ENCODE measurements around the gene STXBP5. TPM values are rescaled to one million over a fixed set of nuclear protein-coding genes. Genes with fewer than 3 reads are reported as not detected.

STXBP5 gene
- total and polyA plus RNA-seq, 2 of the 13 experiments (the other 11 are each of a cell fraction or from before 2014, with no cell fraction given) = 8.8 to 19.4 TPM

- ChIA-PET POLR2A (no interaction called here), CTCF (ENCODE audit: low intra/inter-chr PET ratio, low total read pairs) (no interaction called here)
- FAIRE-seq (no peak), DNase-seq (ENCODE audit: low spot score) (no peak), ATAC-seq (no peak)
- in situ Hi-C loops (cut with HindIII; ENCODE audit: extremely low pct_ligation_motif_present, low pct_unique_long_range_greater_than_20kb) = no loop called here
- peaks cover 1 to 4% of the 10 kb centered on the region in 2 experiments; a peak in 3 of 5 replicates for H3K36me3 ChIP-seq (replicated peaks in 1 of 2; ENCODE audit: control insufficient read depth in 1 of 2, insufficient read depth in 2 of 2, low read length in 2 of 2)
- H3K4me2 ChIP-seq (ENCODE audit: low read depth, low read length) = no peak overlapping the region
- H2AFZ ChIP-seq (ENCODE audit: low read length) = no peak overlapping the region
- TF ChIP-seq KLF13 (CRISPR knock-in tag; IDR thresholded peaks at IDR 0.05) = no peak
- TF ChIP-seq MTA1 (CRISPR knock-in tag; IDR thresholded peaks at IDR 0.05; ENCODE audit: borderline replicate concordance) = no peak
- TF ChIP-seq SMAD9 (CRISPR knock-in tag; IDR thresholded peaks at IDR 0.05) = no peak
- no peak for TF ChIP-seq RBM39 (IDR thresholded peaks at IDR 0.05; ENCODE audit: low read depth, low read length, poor library complexity, severe bottlenecking)
- TF ChIP-seq ZNF775 (CRISPR knock-in tag; IDR thresholded peaks at IDR 0.05; ENCODE audit: borderline replicate concordance) = no peak
- no peak for TF ChIP-seq SP140L (CRISPR knock-in tag; IDR thresholded peaks at IDR 0.05; ENCODE audit: borderline replicate concordance)
- TF ChIP-seq ZNF619 (CRISPR knock-in tag; IDR thresholded peaks at IDR 0.05) = no peak
- TF ChIP-seq E2F1 (CRISPR knock-in tag; IDR thresholded peaks at IDR 0.05) = no peak
- TF ChIP-seq PHF5A (CRISPR knock-in tag; IDR thresholded peaks at IDR 0.05; ENCODE audit: low read depth, unreplicated experiment) = no peak
- no peak for TF ChIP-seq GPBP1L1 (CRISPR knock-in tag; IDR thresholded peaks at IDR 0.05)
- TF ChIP-seq CEBPG (CRISPR knock-in tag; IDR thresholded peaks at IDR 0.05) = no peak
- TF ChIP-seq RFX1 (IDR thresholded peaks at IDR 0.05) = no peak
- no peak for TF ChIP-seq RFXAP (CRISPR knock-in tag; IDR thresholded peaks at IDR 0.05; ENCODE audit: borderline replicate concordance)
- TF ChIP-seq ZSCAN21 (CRISPR knock-in tag; IDR thresholded peaks at IDR 0.05; ENCODE audit: borderline replicate concordance) = no peak
- TF ChIP-seq NR2F2 (IDR thresholded peaks at IDR 0.05; ENCODE audit: borderline replicate concordance, low read depth) = no peak
- TF ChIP-seq SMAD1 (CRISPR knock-in tag; IDR thresholded peaks at IDR 0.05; ENCODE audit: borderline replicate concordance, low read depth) = no peak
- TF ChIP-seq SRSF9 (IDR thresholded peaks at IDR 0.05; ENCODE audit: borderline replicate concordance, insufficient read depth, low read depth, low read length, poor library complexity, severe bottlenecking) = no peak
- no peak for TF ChIP-seq ZSCAN5A (CRISPR knock-in tag; IDR thresholded peaks at IDR 0.05; ENCODE audit: borderline replicate concordance)
- no peaks in the 10 kb centered on the region for H3K79me2 ChIP-seq (ENCODE audit: insufficient read depth, low read length)
- no peak overlapping the region for H3K4me3 ChIP-seq (replicated peaks in 1 of 3; ENCODE audit: insufficient read depth in 1 of 3, low read depth in 2 of 3, low read length in 3 of 3)
- H3K9me3 ChIP-seq (ENCODE audit: low read length) = no peaks in the 10 kb centered on the region
- BruUV-seq (replicated peaks) = no TSS peak
- H3K27ac ChIP-seq (ENCODE audit: extremely low read length, insufficient read depth, low read length) = no peak overlapping the region
- no peak overlapping the region for H3K9ac ChIP-seq (ENCODE audit: insufficient read depth, low read depth, low read length)
- no peaks in the 10 kb centered on the region for H3K27me3 ChIP-seq (ENCODE audit: control insufficient read depth in 1 of 2, insufficient read depth in 2 of 2, low read length in 2 of 2)
- intact Hi-C loops (cut with micrococcal nuclease; ENCODE audit: unreplicated experiment) = no loop called here
- H3K4me1 ChIP-seq (ENCODE audit: insufficient read depth, low read length) = no peaks in the 10 kb centered on the region
- H4K20me1 ChIP-seq (ENCODE audit: insufficient read depth, low read length) = no peaks in the 10 kb centered on the region
Observed at GRCh38 chr6:147268254-147268653, 64.0 kb downstream of the STXBP5 start.
